ENCODE measurements around the gene RFNG. TPM values are rescaled to one million over a fixed set of nuclear protein-coding genes. Genes with fewer than 3 reads are reported as not detected.

The RFNG gene
- total RNA-seq, 6 experiments from 2014 or later: 37.6 to 48.5 (median 40.1) TPM

- Mint-ChIP-seq H3K4me1 (ENCODE audit: low read depth) (no peaks in the 10 kb centered on the region), H3K27ac (no peak overlapping the region), H3K27me3 (ENCODE audit: insufficient read depth) (peaks cover 3% of the 10 kb centered on the region; the same call in 1 of the 2 replicates), H3K9me3 (no peaks in the 10 kb centered on the region), H3K4me3 (no peak overlapping the region), H3K36me3 (ENCODE audit: low read depth) (no peaks in the 10 kb centered on the region)
- no peak for TF ChIP-seq CTCF (IDR thresholded peaks at IDR 0.05)
- no peak for DNase-seq
Observed at GRCh38 chr17:82086941-82087906, 35.6 kb upstream of the RFNG start.

DNA sequence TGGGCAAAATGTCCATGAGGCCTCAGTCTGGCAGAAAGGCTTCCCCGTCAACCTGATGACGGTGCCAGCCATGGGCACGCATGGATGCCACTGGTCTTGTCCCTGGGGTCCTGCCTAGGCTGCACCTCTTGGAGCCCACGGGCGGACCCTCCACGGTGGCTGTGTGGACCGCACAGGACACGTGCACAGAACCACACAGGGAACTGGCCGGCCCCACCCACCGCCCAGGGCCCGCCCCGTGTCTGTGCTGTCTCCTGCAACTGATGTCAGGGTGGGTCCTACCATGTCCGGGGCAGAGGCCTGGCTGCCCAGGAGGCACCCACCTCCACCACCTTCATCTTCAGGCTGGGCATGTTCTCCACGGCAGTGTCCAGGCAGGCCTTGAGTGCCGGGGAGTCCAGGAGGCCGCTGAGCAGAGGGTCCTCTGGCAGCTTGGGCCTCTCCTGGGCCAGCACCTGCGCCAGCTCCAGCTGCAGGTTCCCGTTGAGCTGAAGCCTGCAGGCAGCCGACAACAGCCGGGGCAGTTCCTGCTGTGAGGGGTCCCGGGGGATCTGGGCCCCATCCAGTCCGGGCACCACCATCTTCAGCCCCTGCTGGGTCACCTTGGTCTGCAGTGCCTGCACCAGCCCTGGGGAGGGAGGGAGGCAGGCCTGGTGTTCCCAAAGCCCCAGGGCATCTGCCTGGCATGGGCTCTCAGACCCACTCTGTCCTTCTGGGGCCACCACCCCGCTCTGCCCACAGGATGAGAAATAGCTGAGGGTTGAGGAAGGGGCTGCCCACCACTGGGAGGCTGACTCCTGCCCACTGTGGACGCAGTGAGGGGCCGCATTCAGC is 34.5 kb upstream of the RFNG start:
- no peak for DNase-seq
- no peak for TF ChIP-seq CTCF (IDR thresholded peaks at IDR 0.05)
- no peak overlapping the region for H3K4me3 Mint-ChIP-seq
- no peak overlapping the region for H3K27ac Mint-ChIP-seq
- no peaks in the 10 kb centered on the region for H3K9me3 Mint-ChIP-seq
- H3K27me3 Mint-ChIP-seq (ENCODE audit: insufficient read depth): peaks cover 3% of the 10 kb centered on the region; the same call in 1 of the 2 replicates
- H3K4me1 Mint-ChIP-seq (ENCODE audit: low read depth): no peaks in the 10 kb centered on the region
- no peaks in the 10 kb centered on the region for H3K36me3 Mint-ChIP-seq (ENCODE audit: low read depth)

DNA sequence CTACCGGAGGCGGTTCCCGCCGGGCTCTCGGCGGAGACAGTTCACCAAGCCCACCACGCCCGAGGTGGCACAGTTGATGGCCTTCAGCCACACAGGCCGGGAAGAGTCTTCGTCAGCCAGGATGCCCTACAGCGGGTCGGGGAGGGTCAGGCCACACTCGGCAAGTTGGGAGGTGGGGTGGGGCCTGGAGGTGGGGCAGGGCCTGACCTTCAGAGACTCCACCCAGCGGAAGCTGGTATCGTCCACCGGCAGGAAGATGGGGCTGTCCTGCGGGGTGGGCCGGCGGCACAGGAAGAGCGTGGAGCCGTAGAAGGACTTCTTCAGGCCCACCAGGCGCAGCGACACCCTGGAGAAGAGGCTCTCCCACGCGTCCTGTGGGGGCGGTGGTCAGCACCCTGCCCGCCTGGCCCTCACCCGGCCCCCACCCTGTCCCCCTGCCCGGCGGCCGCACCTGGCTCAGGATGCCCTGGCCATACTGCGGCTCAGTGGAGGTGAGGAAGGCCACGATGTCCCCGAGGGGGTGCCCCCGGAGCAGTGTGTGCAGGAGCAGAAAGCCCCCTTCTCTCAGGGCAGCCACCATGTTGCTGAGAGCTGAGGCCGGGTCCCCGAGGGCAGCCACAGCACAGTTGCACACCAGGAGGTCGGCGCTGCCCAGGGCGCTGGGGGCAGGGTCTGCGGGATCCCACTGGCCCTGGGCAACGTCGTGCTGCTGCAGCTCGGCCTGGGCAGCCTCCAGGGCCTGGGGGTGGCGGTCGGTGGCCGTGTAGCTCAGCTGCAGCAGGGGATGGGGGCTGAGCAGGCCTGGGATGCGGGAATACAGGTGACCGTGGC is 33.6 kb upstream of the RFNG start:
- Mint-ChIP-seq H3K4me1 (ENCODE audit: low read depth) (no peaks in the 10 kb centered on the region), H3K36me3 (ENCODE audit: low read depth) (no peaks in the 10 kb centered on the region), H3K27me3 (ENCODE audit: insufficient read depth) (peaks cover 3% of the 10 kb centered on the region; the same call in 1 of the 2 replicates), H3K27ac (no peak overlapping the region), H3K9me3 (no peaks in the 10 kb centered on the region), H3K4me3 (no peak overlapping the region)
- TF ChIP-seq CTCF (IDR thresholded peaks at IDR 0.05): no peak
- DNase-seq: no peak

- Mint-ChIP-seq H3K27ac (no peak overlapping the region), H3K4me3 (no peak overlapping the region), H3K9me3 (no peaks in the 10 kb centered on the region), H3K36me3 (ENCODE audit: low read depth) (peaks cover 4% of the 10 kb centered on the region; the same call in 1 of the 2 replicates), H3K27me3 (ENCODE audit: insufficient read depth) (peaks cover 3% of the 10 kb centered on the region; the same call in 1 of the 2 replicates), H3K4me1 (ENCODE audit: low read depth) (no peaks in the 10 kb centered on the region)
- no peak for DNase-seq
- TF ChIP-seq CTCF (IDR thresholded peaks at IDR 0.05): no peak
Observed at GRCh38 chr17:82084373-82085030, 32.9 kb upstream of the RFNG start.
